ENCODE measurements around the gene METTL22.

Gene METTL22

DNA sequence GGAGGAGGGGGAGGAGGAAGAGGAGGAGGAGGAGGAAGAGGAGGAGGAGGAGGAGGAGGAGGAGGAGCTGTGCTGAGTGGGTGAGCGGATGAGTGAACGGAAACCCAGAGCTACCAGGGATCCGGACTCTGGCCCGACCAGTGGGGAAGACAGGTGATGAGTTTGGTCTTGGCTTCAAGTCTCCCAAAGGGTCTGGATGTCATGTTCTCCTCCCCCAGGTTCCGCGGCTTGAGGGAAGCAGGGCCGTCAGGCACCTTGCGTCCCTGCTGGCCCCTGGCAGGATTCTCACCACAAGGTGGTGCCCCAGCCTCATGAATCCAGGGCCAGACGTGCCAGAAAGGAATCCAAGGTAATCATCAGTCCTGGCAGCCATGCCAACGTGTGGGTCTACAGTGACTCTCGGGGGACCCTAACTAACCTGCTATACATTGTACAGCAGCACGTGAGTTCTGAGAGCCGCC lies 39.4 kb downstream of the METTL22 start:
- H3K27ac ChIP-seq = no peak overlapping the region

DNA sequence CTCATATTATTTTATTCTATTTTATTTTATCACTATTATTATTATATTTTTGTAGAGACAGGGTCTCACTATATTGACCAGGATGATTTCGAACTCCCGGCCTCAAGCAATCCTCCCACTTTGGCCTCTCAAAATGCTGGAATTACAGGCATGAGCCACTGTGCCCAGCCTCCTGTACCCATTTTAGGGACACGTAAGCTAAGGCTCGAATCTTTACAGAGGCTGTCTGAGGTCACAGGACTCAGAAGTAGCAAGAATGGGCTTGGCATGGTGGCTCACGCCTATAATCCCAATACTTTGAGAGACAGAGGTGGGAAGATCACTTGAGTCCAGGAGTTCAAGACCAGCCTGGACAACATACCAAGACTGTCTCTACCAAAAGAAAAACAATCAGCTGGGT lies 40.2 kb downstream of the METTL22 start:
- no peak overlapping the region for H3K27ac ChIP-seq
- no peak for DNase-seq (ENCODE audit: low read depth, low spot score)

More for the DNA sequence above, 39.4 kb downstream of the METTL22 start:
- no peak for DNase-seq (ENCODE audit: low read depth, low spot score)

- H3K27ac ChIP-seq = no peak overlapping the region
- DNase-seq (ENCODE audit: low read depth, low spot score) = no peak
These were observed 41.9 kb downstream of the METTL22 start for GRCh38 chr16:8663192-8664089.

GRCh38 chr16:8665529-8665928 lies 44.0 kb downstream of the METTL22 start:
- no peak for DNase-seq (ENCODE audit: low read depth, low spot score)
- H3K27ac ChIP-seq = no peak overlapping the region

DNA sequence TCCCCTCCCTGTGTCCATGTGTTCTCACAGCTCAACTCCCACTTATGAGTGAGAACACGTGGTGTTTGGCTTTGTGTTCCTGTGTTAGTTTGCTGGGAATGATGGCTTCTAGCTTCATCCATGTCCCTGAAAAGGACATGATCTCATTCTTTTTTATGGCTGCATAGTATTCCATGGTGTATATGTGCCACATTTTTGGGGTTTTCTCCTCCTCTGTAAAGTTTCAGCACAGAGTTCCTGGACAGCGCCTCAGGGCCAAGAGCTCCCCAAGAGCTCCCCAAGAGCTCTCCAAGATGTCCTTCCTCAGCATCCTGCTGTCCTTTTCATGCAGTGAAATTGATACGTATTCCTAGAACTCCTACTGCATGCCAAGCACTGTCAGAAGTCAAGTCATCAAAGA lies 46.0 kb downstream of the METTL22 start:
- no peak overlapping the region for H3K27ac ChIP-seq
- no peak for DNase-seq (ENCODE audit: low read depth, low spot score)

GRCh38 chr16:8668113-8668512 lies 46.6 kb downstream of the METTL22 start:
- DNase-seq (ENCODE audit: low read depth, low spot score) = no peak
- no peak overlapping the region for H3K27ac ChIP-seq

- no peak for DNase-seq (ENCODE audit: low read depth, low spot score)
These were observed 48.0 kb downstream of the METTL22 start for GRCh38 chr16:8669481-8669880.

DNA sequence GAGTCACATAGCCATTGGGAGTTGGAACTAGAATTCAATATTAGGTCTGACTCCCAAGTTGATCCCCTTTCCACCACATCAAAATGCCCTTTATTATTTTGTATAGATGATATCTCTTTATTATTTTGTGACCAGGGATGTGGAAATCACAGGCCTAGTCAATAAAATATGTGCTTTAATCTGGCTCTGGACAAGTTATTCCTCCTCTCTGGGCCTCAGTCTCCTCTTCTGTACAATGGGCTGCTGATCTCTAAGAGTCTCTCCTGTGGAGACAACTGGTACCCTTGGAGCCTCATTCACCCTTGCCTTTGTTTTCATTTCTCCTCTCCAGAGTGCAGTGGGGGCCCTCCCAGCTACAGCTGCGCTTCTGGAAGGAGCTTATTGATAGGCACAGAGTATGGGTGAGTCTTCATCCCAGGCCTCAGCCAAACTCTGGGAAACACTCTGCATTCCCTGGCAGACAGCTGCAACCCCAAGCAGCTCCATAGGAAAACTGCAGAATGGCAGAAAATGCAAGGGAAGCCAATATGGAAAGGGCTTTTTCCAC lies 48.6 kb downstream of the METTL22 start:
- no peak overlapping the region for H3K27ac ChIP-seq
- DNase-seq (ENCODE audit: low read depth, low spot score) = no peak

More at GRCh38 chr16:8669481-8669880, 48.0 kb downstream of the METTL22 start:
- H3K27ac ChIP-seq = no peak overlapping the region

DNA sequence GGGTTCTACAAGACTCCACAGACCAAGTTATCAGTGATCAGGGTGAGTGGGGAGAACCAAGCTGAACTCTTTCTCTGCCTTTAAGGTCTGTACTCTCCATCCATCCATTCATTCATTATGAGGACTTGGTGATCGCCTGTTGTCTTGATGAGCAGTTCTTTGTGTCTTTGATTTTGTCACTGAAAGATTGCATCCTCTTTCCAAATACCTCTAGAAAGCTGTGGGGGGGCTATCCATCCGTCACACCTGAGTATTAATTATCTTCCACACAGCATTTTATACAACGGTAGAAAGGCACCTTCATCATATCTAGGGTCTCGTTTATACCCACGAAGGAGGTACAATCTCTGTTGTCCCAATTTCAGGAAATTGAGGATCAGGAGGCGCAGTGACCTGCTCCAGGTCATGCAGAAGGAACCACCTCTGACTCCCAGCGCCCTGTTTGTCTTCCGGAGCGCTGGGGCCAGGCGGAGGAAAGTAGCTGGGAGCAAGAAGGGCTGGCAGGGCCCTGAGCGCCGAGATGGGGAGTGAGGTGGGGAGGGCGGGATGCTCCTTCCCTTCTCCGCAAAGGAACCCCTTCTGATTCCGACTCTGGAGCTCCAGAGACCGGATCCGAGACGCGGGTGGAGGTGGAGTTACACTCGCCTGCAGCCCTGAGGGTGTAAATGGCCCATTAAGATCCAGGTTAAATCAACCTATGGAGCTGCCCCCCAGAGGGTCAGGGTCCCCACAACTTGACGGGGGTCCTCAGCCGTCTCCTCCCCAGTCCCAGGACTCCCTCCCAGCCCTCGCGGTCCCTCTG lies 52.3 kb downstream of the METTL22 start:
- no peak overlapping the region for H3K27ac ChIP-seq
- no peak for DNase-seq (ENCODE audit: low read depth, low spot score)

DNA sequence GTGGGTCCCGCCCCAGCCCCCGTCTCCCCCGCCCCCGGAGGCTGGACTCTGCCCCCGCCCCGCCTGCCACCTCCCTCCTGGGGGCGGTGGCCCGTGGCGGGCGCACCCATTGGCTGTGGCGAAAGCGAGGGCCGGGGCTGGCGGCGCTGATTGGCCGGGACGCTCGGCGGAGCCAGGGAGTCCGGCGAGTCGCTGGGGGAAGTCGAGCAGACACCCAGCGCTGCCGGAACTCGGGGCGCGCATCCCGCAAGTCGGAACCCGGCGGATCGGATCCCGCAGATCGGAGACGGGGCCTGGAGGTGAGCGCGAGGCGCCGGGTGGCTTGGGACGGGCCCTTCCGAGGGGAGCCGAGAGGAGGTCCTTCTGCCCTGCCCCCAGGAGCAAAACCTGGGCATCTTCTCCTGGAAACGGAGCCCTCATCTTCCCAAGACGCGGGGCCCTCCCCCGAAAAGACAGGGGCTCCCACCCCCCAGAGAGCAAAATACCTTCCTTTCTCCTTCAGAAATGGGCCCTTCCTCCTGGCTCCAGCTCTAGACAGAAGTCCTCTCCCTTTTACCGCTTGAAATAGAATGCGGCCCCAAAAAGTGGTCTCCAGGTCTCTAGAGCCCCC lies 53.0 kb downstream of the METTL22 start, which contains the start of gene ABAT:
ABAT (plus strand) TSS at position 205 of the 610 bp plus-strand sequence. CDS start 61,123 bp downstream, outside the sequence.
- no peak within 1 kb of the TSS for H3K27ac ChIP-seq

DNA sequence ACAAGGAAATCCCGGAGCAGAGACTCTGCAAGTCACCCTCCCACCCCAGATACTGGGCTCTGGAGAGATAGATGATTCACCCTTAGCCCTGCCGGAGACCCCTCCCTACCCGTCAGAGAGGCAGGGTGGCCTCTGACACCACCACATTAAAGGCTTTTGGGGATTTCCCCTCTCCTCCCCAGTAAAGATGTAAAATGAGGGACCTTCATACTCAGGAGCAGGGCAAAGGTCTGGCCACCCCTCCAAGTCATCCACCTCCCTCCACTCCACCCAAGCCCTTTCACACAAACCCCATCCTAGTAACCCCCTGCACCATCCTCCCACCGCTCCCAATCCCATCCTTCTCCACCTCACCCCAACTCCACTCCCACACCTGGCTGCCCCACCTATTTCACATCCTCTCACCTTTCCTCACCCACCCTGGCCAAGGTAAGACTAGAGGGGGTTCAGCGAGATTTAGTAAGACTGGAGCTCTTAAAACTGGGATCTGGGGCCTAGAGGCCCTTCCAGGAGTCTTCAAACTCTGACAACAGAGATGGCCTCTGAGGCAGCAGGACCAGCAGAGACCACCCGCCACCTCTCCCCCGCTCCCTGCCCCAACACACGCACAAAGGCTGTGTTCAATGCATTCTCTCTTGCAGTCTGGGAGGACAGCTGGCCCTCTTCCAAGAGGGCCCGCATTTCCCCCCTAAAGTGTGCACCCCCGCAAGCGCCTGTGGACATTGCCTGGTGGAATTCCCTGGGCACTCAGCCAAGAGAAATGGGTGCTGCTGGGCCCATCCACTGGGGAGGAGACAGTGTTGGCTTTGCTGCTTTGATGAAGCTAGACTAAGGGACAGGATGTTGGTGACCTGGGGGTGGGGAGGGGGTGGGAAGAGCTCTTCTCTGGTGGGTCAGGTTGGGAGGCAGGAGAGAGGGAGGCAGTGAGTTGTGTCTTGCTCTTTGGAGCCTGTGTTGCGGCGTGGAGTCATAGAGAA lies 54.0 kb downstream of the METTL22 start:
- DNase-seq (ENCODE audit: low read depth, low spot score) = no peak
- no peak overlapping the region for H3K27ac ChIP-seq

More for the DNA sequence above, 53.0 kb downstream of the METTL22 start, which contains the start of gene ABAT:
- peak; percentile 20 for DNase-seq (ENCODE audit: low read depth, low spot score)

- no peak for DNase-seq (ENCODE audit: low read depth, low spot score)
- no peak overlapping the region for H3K27ac ChIP-seq
These were observed 54.7 kb downstream of the METTL22 start for GRCh38 chr16:8676160-8676547.

- DNase-seq (ENCODE audit: low read depth, low spot score) = no peak
- peak overlapping the region; percentile 87 for H3K27ac ChIP-seq
These were observed 55.4 kb downstream of the METTL22 start for GRCh38 chr16:8676737-8677375.

GRCh38 chr16:8677481-8677880 lies 56.0 kb downstream of the METTL22 start:
- DNase-seq (ENCODE audit: low read depth, low spot score) = peak; percentile 24
- H3K27ac ChIP-seq = peak overlapping the region; percentile 87

DNA sequence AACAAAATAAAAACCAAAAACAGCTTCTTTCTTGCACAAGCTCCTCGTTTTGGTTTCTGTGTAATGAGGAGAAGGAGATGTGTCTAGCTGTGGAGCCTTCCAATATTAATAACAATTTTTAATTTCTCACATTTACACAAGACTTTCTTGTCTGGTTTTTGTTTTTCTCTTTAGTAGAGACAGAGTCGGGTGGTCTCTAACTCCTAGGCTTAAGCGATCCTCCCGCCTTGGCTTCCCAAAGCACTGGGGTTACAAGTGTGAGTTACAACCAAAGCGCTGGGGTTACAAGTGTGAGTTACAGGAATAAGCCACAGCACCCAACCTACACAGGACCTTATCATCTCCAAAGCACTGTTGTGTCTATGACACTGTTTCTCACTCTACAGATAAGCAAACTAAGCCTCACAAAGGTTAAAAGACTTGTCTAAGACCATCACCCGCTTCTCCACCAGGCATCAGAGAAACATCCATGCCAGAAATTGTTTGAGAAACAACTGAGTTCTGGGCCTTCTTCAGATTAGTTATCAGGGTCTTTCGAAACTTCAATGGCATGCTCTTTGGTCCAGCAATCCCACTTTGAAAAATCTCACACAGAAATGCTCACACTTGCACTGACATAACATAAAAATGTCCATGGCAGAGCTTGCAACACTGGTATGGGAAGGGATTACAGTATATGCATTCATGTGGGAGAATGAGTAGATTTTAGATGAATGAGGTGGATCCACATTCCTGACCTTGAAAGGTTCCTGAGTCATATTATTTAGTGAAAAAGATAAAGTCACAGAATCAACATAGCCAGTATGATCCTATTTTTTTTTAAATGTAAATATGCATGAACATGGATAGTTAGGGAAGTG lies 56.8 kb downstream of the METTL22 start:
- H3K27ac ChIP-seq = peak overlapping the region; percentile 87
- peak; percentile 66 for DNase-seq (ENCODE audit: low read depth, low spot score)

GRCh38 chr16:8679151-8679550 lies 57.7 kb downstream of the METTL22 start:
- H3K27ac ChIP-seq = peak overlapping the region; percentile 87
- DNase-seq (ENCODE audit: low read depth, low spot score) = no peak

- no peak overlapping the region for H3K27ac ChIP-seq
- DNase-seq (ENCODE audit: low read depth, low spot score) = no peak
These were observed 61.2 kb downstream of the METTL22 start for GRCh38 chr16:8682551-8683259.
